Neural crest cell (in vitro differentiated cells): ENCODE measurements around the gene ZNF276. TPM values are rescaled to one million over a fixed set of nuclear protein-coding genes. Genes with fewer than 3 reads are reported as not detected.

Source experiments
- DNase-seq: peaks from one replicate; pipeline ENCODE4 v3.0.0; 2021; ENCODE audit warnings: low read depth, mixed read lengths, low spot score
- H3K27ac Mint-ChIP-seq: one replicate; pipeline ENCODE4 v1.8.0; 2021; ENCODE audit warnings: mild to moderate bottlenecking, mixed read lengths; ENCODE audit not compliant: unreplicated experiment
- H3K27me3 Mint-ChIP-seq: 2 replicates; pipeline ENCODE4 v1.8.0; 2021; ENCODE audit warnings: low read depth, mild to moderate bottlenecking, mixed read lengths
- H3K36me3 Mint-ChIP-seq: 2 replicates; pipeline ENCODE4 v1.8.0; 2021; ENCODE audit warnings: low read depth, mild to moderate bottlenecking, mixed read lengths
- H3K4me1 Mint-ChIP-seq: 2 replicates; pipeline ENCODE4 v1.8.0; 2021; ENCODE audit warnings: mixed read lengths
- H3K4me3 Mint-ChIP-seq: one replicate; pipeline ENCODE4 v1.8.0; 2021; ENCODE audit warnings: mild to moderate bottlenecking, mixed read lengths
- H3K9me3 Mint-ChIP-seq: 2 replicates; pipeline ENCODE4 v1.8.0; 2021; ENCODE audit warnings: mixed read lengths
- CTCF ChIP-seq: fragments of 200-600 bp; sonication (generic); conservative IDR thresholded peaks from 2 replicates; pipeline ENCODE4 v1.5.0; 2021; ENCODE audit warnings: antibody characterized with exemption, mild to moderate bottlenecking
- total RNA-seq: library from RNA; stranded (reverse); gene quantifications from 2 replicates; pipeline ENCODE4 v1.2.1, GENCODE V29; 2021

Gene ZNF276
- total RNA-seq, 1 donor from 2014 or later, result 32.9 TPM

DNA sequence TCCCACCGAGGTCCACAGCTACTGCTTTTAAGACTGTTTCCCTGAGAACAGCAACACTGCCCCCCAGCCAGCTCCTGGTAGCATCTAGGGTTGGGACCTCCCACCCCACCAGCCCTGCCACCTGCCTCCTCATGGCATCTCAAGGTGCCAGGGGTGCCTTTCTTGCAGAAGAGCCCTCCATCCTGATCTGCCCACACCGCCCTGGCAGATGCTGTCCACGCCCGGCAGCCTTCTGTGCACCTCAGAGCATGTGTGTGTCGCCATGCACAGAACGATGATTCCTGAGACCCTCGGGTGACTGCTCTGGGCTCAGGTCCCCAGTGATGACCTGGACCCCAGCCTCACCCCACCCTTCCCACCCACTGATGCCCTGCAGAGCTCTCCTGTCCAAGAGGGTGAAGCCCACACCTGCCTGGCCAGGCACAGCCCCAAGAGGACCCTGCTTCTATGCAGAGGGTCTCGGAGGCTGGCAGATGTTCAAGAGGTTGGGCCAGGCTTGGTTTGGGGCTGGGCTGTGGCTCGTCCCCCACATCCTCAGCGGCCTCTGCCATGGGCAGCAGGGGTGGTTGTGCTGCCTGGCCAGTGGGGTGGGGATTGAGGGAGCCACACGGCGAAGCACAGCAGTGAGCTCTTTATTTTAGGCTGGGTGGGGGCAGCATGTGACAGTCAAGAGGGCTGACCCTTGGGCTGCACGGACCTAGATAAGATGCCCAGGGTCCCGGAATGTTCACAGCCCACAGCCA is 14.6 kb upstream of the ZNF276 start:
- no peak for DNase-seq
- peaks cover 9% of the 10 kb centered on the region for H3K4me1 Mint-ChIP-seq
- H3K36me3 Mint-ChIP-seq, result no peaks in the 10 kb centered on the region
- no peak for TF ChIP-seq CTCF
- H3K27me3 Mint-ChIP-seq, result peaks cover 6% of the 10 kb centered on the region
- H3K27ac Mint-ChIP-seq, result no peak overlapping the region
- no peak overlapping the region for H3K4me3 Mint-ChIP-seq
- no peaks in the 10 kb centered on the region for H3K9me3 Mint-ChIP-seq

DNA sequence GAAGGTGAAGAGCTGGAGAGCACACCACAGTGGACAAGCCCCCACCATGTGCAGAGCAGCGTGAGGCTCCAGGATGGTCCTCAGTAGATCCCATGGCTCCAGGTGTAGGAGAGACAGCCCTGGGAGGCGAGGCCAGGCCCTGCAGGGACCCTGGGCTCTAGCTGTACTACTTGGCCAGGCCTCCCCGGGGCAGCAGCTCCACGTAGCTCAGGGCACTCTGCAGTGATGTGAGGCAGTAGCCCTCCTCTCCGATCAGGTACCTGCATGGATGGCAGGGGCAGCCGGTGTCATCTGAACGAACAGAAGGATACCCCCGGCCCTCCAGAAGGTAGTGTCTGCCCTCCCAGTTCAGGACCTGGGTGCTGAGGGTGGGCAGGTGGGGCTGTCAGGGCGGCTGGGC is 13.6 kb upstream of the ZNF276 start:
- Mint-ChIP-seq H3K27ac (no peak overlapping the region), H3K9me3 (no peaks in the 10 kb centered on the region), H3K4me3 (no peak overlapping the region), H3K27me3 (peaks cover 6% of the 10 kb centered on the region), H3K36me3 (no peaks in the 10 kb centered on the region), H3K4me1 (peaks cover 9% of the 10 kb centered on the region)
- TF ChIP-seq CTCF, result no peak
- DNase-seq, result no peak

DNA sequence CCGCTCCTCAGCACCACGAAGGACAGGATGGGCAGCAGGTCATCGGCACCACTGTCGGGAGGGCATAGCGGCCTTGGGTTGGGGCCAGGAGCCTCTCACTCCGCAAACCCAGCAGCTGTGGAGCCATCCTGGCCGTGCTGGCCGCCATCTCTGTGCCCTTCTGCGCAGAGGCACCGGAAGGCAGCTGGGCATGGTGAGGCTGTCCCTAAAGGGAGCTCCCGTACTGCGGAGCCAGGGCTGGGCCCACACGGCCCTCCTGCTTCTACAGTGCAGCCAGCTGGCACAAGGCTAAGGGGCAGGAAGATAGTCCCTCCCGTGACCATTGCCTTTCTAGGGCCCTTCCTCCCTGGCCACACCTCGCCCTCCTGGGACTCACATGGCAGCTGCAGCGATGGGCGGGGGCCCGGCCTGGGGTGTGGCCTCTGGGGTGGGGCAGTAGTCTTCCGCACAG is 12.8 kb upstream of the ZNF276 start:
- TF ChIP-seq CTCF, result no peak
- Mint-ChIP-seq H3K27me3 (peaks cover 6% of the 10 kb centered on the region), H3K36me3 (no peaks in the 10 kb centered on the region), H3K4me3 (no peak overlapping the region), H3K9me3 (no peaks in the 10 kb centered on the region), H3K4me1 (peaks cover 9% of the 10 kb centered on the region), H3K27ac (no peak overlapping the region)
- DNase-seq, result no peak

- H3K4me3 Mint-ChIP-seq, result peak overlapping the region; percentile 76
- H3K36me3 Mint-ChIP-seq, result no peaks in the 10 kb centered on the region
- H3K27me3 Mint-ChIP-seq, result peaks cover 6% of the 10 kb centered on the region
- H3K27ac Mint-ChIP-seq, result no peak overlapping the region
- no peaks in the 10 kb centered on the region for H3K9me3 Mint-ChIP-seq
- TF ChIP-seq CTCF, result no peak
- DNase-seq, result no peak
- peaks cover 9% of the 10 kb centered on the region for H3K4me1 Mint-ChIP-seq
Observed at GRCh38 chr16:89709166-89709565, 12.2 kb upstream of the ZNF276 start.

DNA sequence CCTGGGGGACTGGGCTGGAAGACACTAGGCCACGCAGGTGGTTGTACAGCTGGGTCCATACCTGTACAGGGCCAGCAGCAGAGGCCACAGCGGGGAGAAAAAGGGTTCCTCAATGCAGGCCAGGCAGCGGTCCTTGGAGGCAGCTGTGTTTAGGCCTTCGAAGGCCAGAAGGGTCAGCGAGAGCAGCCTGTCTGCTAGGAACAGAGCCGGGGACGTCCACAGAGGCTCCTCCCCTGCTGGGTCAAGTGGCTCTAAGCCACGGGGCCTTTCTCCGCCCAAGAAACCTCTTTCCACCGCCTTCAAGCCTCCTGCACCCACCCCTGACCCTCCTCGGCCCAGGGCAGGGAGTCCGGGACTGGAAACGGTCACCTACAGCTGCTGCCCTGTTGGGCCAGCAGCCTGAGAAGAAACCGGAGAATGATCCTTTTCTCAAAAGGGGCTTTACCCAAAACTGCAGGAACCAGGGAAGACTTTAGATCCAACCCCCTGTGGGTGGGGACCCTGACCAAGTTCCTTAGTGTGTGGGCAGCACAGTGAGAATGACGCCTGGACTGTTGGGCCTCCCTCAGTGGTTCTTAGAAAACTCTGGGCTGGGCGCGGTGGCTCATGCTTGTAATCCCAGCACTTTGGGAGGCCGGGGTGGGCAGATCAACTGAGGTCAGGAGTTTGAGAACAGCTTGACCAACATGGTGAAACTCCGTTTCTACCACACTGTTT is 11.5 kb upstream of the ZNF276 start:
- Mint-ChIP-seq H3K36me3 (peaks cover 4% of the 10 kb centered on the region), H3K4me1 (peaks cover 11% of the 10 kb centered on the region), H3K9me3 (no peaks in the 10 kb centered on the region), H3K27me3 (peaks cover 5% of the 10 kb centered on the region), H3K4me3 (peak overlapping the region; percentile 76), H3K27ac (peak overlapping the region; percentile 19)
- TF ChIP-seq CTCF, result no peak
- DNase-seq, result no peak
